GM18505 (cell line): ENCODE measurements around the gene ZNF668.
A peak's percentile ranks its signal among the peaks of the same experiment; 100 is the strongest.
"Not testable (repeated sequence)": the region's sequence is repeated elsewhere in the genome, so short reads cannot be mapped to it uniquely, and the experiment has no call there.

ENCODE experiments used
- ATAC-seq: cut with Tn5 transposase; IDR thresholded peaks from one replicate; pipeline ENCODE4 v1.9.1; 2021; ENCODE audit not compliant: unreplicated experiment
- POLR2A ChIP-seq: IDR thresholded peaks from 4 replicates; pipeline ENCODE4 v1.6.1; 2011; ENCODE audit warnings: borderline replicate concordance; ENCODE audit not compliant: insufficient read depth, insufficient read length; ENCODE audit errors: extremely low read depth

ZNF668 gene

DNA sequence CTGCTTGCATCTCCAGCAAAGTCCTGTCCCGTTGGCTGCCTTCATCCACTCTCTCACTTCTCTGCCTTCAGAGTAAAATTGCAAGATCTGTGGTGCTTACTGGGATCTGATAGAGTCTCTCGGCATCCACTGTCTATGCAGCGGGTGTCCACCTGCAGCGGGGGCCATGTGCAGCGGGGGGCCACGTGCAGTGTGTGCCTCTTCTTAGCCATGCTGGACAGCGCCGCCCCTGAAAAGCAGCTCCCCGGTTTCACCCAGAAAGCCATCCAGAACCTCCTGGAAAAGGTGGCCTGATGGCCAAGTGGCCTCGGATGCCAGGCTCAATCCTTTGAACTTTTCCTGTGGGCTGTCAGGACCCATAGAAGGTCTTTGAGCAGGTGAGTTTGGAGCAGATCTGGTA lies 31.2 kb downstream of the ZNF668 start:
- TF ChIP-seq POLR2A: no peak
- no peak for ATAC-seq

DNA sequence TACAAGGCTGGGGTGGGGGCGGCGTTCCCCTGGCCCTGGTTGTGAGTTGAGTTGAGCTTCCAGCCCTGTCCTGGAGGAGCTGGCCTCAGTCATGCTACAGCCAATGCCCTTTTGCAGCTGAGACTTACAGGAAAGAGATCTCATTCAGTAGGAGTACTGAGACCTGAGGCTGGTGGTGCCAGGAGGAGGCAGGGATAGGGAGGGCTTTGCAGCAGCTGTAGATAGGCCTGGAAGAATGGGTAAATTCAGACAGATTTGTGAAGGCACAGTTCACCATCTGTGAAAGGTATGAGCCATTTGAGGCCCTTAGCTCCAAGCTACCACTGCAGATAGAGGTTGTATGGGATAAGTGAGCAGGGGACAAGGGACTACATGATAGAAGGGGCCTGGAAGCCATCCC lies 35.0 kb downstream of the ZNF668 start:
- no peak for TF ChIP-seq POLR2A
- ATAC-seq: no peak

DNA sequence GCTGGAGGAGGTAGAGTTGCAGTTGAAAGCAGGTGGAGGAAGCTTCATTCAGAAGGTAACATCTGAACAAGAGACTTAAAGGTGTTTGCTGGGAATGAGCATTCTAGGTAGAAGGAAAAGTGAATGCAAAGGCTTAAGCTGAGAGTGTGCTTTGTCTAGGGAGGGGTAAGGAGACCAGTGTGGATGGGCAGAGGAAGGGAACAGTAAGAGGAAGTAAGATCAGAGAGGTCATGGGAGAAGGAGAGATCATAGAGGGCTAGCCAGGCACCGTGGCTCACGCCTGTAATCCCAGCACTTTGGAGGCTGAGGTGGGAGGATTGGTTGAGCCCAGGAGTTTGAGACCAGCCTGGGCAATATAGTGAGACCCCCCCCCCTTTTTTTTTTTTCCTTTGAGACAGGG lies 37.3 kb downstream of the ZNF668 start:
- no peak for TF ChIP-seq POLR2A
- ATAC-seq: no peak

DNA sequence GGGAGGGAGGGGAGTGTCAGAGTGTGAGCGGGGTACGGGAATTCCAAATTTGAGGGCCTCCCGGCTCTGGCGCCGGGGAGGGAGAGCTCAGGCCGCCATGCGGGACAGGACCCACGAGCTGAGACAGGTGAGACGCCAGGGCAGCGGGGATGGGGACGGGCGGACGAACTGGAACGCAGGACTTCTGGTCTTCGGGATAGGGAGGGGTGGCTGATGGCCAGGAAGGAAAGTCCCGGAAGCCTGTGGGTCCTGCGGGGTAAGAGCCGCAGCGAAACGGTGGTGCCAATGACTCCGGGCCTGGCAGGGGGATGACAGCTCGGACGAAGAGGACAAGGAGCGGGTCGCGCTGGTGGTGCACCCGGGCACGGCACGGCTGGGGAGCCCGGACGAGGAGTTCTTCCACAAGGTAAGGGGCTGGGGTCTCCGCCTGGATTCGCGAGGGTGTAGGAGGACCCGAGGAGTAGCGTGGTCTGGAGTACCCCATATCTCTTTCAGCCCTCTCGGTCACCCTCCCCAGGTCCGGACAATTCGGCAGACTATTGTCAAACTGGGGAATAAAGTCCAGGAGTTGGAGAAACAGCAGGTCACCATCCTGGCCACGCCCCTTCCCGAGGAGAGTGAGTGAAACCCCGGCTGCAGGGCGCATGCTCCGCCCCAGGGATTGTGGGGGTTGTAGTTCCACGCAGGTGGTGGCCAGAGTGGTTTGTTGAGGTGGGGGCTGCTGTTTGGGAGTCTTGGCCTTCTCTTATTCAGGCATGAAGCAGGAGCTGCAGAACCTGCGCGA lies 40.1 kb downstream of the ZNF668 start:
- peak; percentile 50 for TF ChIP-seq POLR2A
- peak; percentile 45 for ATAC-seq

DNA sequence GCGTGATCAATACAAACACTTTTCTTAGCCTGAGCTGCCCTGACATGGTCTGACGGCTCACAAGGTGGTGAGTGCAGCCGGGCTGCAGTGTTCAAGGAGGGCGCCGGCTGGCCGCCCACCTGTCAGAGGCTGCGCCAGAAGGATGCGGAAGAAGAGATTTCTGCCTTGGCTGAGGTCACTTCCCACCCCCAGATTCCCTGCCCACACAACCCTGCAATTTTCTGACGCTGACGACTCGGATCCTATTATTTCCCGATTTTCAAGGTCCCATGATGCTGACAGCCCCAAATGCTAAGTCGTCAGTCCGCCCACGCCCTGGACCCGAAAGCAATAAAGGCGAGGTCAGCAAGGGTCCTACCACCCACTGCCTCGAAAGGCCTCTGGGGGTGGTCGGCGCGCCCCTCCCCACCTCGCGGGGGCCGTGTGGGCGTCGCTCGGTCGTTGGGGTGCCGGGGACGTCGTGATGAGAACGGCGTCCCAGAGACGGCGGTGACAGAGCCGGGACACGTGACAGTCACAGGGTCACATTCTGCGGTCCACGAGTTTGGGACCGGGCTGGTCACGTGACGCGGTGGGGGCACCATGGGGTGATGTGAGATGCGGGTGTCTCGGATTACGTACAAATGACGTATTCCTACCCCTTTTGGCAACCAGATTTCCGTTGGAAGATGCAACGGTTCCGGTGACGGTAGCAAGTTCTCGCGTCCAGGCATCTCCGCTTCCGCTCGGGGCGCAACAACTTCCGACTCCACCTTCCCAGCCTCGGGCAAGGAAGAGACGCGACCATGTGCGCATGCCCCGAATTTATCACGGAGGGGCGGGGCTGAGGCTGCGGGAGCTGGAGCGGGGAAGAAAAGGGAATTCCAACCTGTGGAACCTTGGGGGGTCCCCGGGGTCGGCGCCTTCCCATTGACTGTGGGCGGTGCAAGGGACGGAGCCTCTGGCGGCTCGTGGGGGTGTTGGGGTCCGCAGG lies 41.0 kb downstream of the ZNF668 start, which contains the start of gene STX4:
Gene STX4 (plus strand): TSS at position 823 of the 973 bp plus-strand sequence. CDS start 248 bp downstream, outside the sequence.
- peak; percentile 58 for TF ChIP-seq POLR2A
- peak; percentile 69 for ATAC-seq

DNA sequence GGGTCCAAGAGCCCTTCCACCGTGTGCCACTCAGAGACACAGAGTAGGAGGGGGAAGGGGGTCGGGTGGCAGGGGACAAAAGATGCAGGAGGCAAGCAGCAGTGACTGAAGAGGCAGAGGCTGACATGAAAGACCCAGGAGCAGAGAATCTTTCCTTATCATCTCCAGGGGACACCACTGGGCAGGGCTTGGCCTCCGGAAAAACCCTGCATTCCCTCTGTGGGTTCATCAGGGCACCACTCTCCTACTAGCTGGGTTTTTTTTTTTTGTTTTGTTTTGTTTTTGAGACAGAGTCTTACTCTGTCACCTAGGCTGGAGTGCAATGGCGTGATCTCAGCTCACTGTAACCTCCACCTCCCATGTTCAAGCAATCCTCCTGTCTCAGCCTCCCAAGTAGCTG lies 42.8 kb downstream of the ZNF668 start:
- ATAC-seq: no peak
- TF ChIP-seq POLR2A: no peak

DNA sequence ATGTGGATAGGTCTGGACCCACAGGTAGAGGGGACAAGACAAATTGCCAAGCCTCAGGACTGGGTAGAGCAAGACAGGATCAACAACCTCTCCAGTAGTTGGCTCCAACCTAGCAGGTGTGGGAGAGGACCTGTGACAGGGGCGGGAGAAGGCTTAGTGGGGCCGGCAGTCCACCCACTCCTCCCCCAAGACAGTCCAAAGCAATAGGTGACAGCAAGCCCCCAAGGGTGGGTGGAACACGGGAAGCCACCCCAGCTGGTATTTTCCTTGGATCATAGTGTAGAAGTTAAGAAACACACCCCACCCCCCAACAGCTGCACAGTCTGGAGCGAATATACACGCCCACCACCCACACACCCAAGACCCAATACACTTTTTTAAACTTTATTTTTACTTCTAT lies 44.8 kb downstream of the ZNF668 start:
- no peak for ATAC-seq
- no peak for TF ChIP-seq POLR2A

DNA sequence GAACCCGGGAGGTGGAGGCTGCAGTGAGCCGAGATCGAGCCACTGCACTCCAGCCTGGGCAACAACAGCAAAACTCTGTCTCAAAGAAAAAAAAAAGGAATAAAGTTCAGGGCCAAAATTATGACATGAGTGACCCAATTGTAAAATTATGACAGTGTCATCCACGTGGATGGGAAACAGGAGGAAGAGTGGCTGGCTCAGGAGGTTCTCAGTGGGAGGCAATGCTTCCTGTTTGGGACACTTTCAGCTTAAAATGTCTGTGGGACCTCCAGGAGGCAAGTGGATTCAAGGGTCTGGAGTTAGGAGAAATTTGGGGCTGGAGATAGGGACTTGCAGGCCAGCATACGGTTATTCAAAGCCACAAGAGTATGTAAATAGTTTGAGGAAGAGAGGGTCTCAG lies 48.7 kb downstream of the ZNF668 start:
- ATAC-seq: no peak
- TF ChIP-seq POLR2A: no peak

DNA sequence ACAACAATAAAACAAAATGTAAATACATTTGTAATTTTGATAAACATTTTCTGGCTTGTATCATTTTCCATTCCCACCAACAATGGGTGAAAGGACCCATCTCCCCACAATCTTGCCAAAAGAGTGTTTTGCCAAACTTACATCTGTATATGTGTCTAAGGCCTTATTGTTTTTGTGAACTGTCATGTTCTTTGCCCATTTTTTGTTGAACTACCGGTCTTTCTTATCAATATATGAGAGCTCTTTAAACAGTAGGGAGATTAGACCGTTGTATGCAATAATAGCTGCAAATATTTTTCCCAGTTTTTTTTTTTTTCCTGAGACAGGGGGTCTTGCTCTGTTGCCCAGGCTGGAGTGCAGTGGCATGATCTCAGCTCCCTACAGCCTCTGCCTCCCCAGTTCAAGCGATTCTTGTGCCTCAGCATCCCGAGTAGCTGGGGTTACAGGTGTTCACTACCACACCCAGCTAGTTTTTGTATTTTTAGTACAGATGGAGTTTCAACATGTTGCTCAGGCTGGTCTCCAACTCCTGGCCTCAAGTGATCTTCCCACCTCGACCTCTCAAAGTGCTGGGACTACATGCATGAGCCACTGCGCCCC lies 50.3 kb downstream of the ZNF668 start:
- TF ChIP-seq POLR2A: no peak
- no peak for ATAC-seq

DNA sequence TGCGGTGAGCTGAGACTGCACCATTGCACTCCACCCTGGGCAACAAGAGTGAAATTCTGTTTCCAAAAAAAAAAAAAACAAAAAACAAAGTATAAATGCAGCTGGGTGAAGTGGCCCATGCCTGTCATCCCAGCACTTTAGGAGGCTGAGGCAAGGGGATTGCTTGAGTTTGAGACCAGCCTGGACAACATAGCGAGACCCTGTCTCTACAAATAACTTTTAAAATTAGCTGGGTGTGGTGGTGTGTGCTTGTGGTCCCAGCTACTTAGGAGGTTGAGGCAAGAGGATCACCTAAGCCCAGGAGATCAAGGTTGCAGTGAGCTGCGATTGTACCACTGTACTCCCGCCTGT lies 50.8 kb downstream of the ZNF668 start:
- no peak for ATAC-seq
- no peak for TF ChIP-seq POLR2A

DNA sequence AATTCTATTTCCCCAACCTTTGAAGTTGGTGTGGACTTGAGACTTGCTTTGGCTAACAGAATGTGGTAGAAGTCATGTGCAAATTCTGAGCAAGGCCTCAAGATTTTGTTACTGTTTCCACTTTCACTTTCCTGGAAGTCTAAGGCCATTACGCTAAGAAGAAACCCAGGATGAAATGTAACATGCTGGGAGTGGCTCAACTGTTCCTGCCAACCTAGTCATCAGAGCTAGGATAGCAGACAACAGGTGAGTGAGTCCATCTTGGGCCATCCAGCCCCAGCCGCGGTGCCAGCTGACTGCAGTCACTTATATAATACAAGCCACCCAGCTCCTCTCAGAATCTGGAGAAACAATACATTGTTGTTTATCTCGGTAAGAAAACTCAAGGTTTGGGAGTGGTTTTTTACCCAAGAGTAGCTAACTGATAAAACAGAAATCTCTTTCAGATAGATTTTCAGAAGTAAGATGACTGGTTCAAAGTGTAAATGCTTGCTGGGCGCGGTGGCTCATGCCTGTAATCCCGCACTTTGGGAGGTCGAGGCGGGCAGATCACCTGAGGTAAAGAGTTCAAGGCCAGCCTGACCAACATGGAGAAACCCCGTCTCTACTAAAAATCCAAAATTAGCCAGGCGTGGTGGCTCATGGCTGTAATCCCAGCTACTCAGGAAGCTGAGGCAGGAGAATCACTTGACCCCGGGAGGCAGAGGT lies 51.3 kb downstream of the ZNF668 start:
- ATAC-seq: no peak
- no peak for TF ChIP-seq POLR2A

DNA sequence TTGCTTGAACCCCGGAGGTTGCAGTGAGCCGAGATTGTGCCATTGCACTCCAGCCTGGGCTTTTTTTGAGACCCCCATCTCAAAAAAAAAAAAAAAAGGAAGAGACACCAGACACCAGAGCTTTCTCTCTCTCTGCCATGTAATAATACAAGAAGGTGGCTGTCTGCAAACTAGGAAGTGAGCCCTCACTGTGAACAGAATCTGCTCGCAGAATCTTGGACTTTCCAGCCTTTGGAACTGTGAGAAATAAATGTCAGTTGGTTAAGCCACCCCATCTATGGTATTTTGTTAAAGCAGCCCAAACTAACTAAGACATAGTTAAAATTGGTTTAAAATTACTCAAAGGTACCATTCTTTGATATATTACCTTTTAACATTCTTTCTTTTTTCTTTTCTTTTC lies 53.5 kb downstream of the ZNF668 start:
- TF ChIP-seq POLR2A: no peak
- ATAC-seq: no peak

DNA sequence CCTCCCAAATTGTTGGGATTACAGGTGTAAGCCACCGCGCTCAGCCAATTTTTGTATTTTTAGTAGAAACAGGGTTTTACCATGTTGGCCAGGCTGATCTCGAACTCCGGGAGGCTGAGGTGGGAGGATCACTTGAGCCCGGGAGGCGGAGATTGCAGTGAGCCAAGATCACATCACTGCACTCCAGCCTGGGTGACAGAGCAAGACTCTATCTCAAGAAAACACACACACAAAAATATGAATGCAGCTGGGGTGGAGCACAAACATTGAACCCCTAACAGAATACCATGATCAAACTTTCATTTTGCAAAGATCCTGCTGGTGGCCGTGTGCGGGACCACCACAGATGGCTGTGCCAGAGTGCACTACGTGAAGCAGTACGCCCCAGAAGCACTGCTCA lies 56.3 kb downstream of the ZNF668 start:
- ATAC-seq: not testable (repeated sequence)
